Thoracic aorta (tissue), 2 donors: ENCODE data around the gene ABI2. TPM values are rescaled to one million over a fixed set of nuclear protein-coding genes. Genes with fewer than 3 reads are reported as not detected.

Experiments
- ATAC-seq: fragments of 150-250 bp; one replicate; pipeline ENCODE4 v1.8.0; 2017; ENCODE audit warnings: low read depth; ENCODE audit not compliant: insufficient number of reproducible peaks, low FRiP score
- DNase-seq: peaks from one replicate; pipeline ENCODE4 v3.0.0-alpha.2; 2020; ENCODE audit warnings: low spot score
- H3K27ac ChIP-seq, 2 donors: fragments of 200-600 bp; sonication (generic); 1 replicate in 1 of 2; 2 replicates in 1 of 2; pipeline ENCODE4 v1.5.1; 2016; ENCODE audit warnings: mild to moderate bottlenecking in 2 of 2, moderate library complexity in 2 of 2
- H3K27me3 ChIP-seq: fragments of 200-600 bp; sonication (generic); replicated peaks from 2 replicates; pipeline ENCODE4 v1.6.0; 2016; ENCODE audit warnings: mild to moderate bottlenecking; ENCODE audit not compliant: insufficient read depth
- H3K36me3 ChIP-seq: fragments of 200-600 bp; sonication (generic); one replicate; pipeline ENCODE4 v1.5.1; 2016
- H3K4me1 ChIP-seq, 2 donors: fragments of 200-600 bp; sonication (generic); 1 replicate in 1 of 2; 2 replicates in 1 of 2; pipeline versions ENCODE4 v1.5.1 to v1.6.0; 2016; ENCODE audit warnings: low read depth in 2 of 2, mild to moderate bottlenecking in 1 of 2; ENCODE audit not compliant: control insufficient read depth in 1 of 2
- H3K4me3 ChIP-seq: fragments of 200-600 bp; sonication (generic); 2 replicates; pipeline ENCODE4 v1.5.1; 2016; ENCODE audit warnings: mild to moderate bottlenecking
- H3K9me3 ChIP-seq: fragments of 200-600 bp; sonication (generic); 2 replicates; pipeline ENCODE4 v1.5.1; 2016
- CTCF ChIP-seq: fragments of 200-600 bp; sonication (generic); IDR thresholded peaks from one replicate; pipeline ENCODE4 v1.5.1; 2019; ENCODE audit warnings: antibody characterized with exemption
- total RNA-seq, 2 donors: library from RNA; depleted of rRNA; stranded (reverse); fragments of >200 nt; gene quantifications; one replicate each; pipeline versions ENCODE4 v1.1.0 to v1.2.3, GENCODE V29; 2016

ABI2 gene
- total RNA-seq, 2 donors from 2014 or later: 31.3 to 37.9 TPM

- Histone ChIP-seq H3K36me3 (peaks cover 20% of the 10 kb centered on the region), H3K4me3 (no peak overlapping the region), H3K27me3 (no peaks in the 10 kb centered on the region), H3K27ac (no peak overlapping the region), H3K9me3 (no peaks in the 10 kb centered on the region), H3K4me1 (peaks cover 0 to 6% of the 10 kb centered on the region in 2 donors)
- no peak for TF ChIP-seq CTCF
- DNase-seq (no peak), ATAC-seq (no peak)
These were observed 127.0 kb downstream of the ABI2 start for GRCh38 chr2:203455209-203455608.

- no peak overlapping the region for H3K27ac ChIP-seq
- no peaks in the 10 kb centered on the region for H3K27me3 ChIP-seq
- no peaks in the 10 kb centered on the region for H3K9me3 ChIP-seq
- no peak for ATAC-seq
- peaks cover 15% of the 10 kb centered on the region for H3K36me3 ChIP-seq
- H3K4me3 ChIP-seq: no peak overlapping the region
- DNase-seq: no peak
- H3K4me1 ChIP-seq: peaks cover 8 to 12% of the 10 kb centered on the region in 2 donors
- TF ChIP-seq CTCF: no peak
These were observed 133.6 kb downstream of the ABI2 start for GRCh38 chr2:203461746-203462145.

GRCh38 chr2:203462308-203462707 lies 134.1 kb downstream of the ABI2 start:
- Histone ChIP-seq H3K9me3 (no peaks in the 10 kb centered on the region), H3K27me3 (no peaks in the 10 kb centered on the region), H3K4me1 (peaks cover 8 to 12% of the 10 kb centered on the region in 2 donors), H3K27ac (no peak overlapping the region), H3K4me3 (no peak overlapping the region), H3K36me3 (peaks cover 12% of the 10 kb centered on the region)
- no peak for ATAC-seq
- no peak for DNase-seq
- no peak for TF ChIP-seq CTCF

- TF ChIP-seq CTCF: no peak
- Histone ChIP-seq H3K27me3 (no peaks in the 10 kb centered on the region), H3K36me3 (peaks cover 9% of the 10 kb centered on the region), H3K4me3 (no peak overlapping the region), H3K9me3 (no peaks in the 10 kb centered on the region), H3K27ac (no peak overlapping the region), H3K4me1 (peaks cover 8 to 12% of the 10 kb centered on the region in 2 donors)
- DNase-seq (no peak), ATAC-seq (no peak)
These were observed 135.1 kb downstream of the ABI2 start for GRCh38 chr2:203463266-203463678.

- H3K9me3 ChIP-seq: no peaks in the 10 kb centered on the region
- peaks cover 5% of the 10 kb centered on the region for H3K36me3 ChIP-seq
- no peak for TF ChIP-seq CTCF
- ATAC-seq (no peak), DNase-seq (no peak)
- H3K27me3 ChIP-seq: no peaks in the 10 kb centered on the region
- H3K4me1 ChIP-seq: peaks cover 3 to 11% of the 10 kb centered on the region in 2 donors
- H3K27ac ChIP-seq: no peak overlapping the region
- no peak overlapping the region for H3K4me3 ChIP-seq
These were observed 141.4 kb downstream of the ABI2 start for GRCh38 chr2:203469546-203469945.
